GM18519 (cell line): ENCODE data around the gene SSH3.

Experiments used
- ATAC-seq: cut with Tn5 transposase; IDR thresholded peaks from one replicate; pipeline ENCODE4 v1.9.1; 2021; ENCODE audit warnings: mild to moderate bottlenecking, moderate library complexity; ENCODE audit not compliant: unreplicated experiment, low FRiP score

SSH3 gene

GRCh38 chr11:67289651-67290479 lies 13.5 kb upstream of the SSH3 start:
- ATAC-seq: no peak

GRCh38 chr11:67290801-67291200 lies 12.5 kb upstream of the SSH3 start:
- ATAC-seq: no peak

GRCh38 chr11:67291481-67292381 lies 11.6 kb upstream of the SSH3 start:
- no peak for ATAC-seq

GRCh38 chr11:67292671-67293070 lies 10.7 kb upstream of the SSH3 start:
- no peak for ATAC-seq

GRCh38 chr11:67293090-67293489 lies 10.2 kb upstream of the SSH3 start:
- no peak for ATAC-seq

DNA sequence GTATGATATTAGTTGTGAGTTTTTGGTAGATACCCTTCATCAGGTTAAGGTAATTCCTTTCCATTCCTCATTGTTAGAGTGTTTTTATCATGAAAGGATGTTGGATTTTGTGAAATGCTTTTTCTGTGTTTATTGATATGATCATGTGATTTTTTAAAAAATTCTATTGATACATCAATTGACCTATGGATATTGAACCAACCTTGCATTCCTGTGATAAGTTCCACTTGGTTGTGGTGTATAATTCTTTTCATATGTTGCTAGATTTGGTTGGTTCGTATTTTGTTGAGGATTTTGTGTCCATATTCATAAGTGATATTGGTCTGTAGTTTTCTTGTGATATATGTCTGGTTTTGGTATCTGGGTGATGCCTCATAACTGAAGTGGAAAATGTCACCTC lies 7.5 kb upstream of the SSH3 start:
- no peak for ATAC-seq

DNA sequence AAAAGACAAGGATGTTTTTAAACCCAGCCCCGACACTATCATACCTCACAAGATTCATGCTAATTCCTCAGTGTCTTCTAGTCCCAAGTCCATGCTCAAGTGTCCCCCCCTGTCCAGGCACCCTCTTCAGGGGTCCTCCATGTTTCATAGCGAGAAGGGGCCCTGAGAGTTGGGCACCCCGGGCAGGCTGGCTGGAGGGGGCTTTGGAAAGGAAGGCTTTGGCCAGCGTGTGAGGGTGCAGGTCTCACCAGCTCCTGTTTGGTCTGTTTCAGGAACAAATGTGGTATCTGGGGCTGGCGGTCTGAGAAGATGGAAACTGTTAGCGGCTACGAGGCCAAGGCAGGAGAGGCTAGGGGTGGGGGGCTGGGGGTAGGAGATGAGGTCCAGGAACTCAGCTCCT lies 4.5 kb upstream of the SSH3 start:
- no peak for ATAC-seq

DNA sequence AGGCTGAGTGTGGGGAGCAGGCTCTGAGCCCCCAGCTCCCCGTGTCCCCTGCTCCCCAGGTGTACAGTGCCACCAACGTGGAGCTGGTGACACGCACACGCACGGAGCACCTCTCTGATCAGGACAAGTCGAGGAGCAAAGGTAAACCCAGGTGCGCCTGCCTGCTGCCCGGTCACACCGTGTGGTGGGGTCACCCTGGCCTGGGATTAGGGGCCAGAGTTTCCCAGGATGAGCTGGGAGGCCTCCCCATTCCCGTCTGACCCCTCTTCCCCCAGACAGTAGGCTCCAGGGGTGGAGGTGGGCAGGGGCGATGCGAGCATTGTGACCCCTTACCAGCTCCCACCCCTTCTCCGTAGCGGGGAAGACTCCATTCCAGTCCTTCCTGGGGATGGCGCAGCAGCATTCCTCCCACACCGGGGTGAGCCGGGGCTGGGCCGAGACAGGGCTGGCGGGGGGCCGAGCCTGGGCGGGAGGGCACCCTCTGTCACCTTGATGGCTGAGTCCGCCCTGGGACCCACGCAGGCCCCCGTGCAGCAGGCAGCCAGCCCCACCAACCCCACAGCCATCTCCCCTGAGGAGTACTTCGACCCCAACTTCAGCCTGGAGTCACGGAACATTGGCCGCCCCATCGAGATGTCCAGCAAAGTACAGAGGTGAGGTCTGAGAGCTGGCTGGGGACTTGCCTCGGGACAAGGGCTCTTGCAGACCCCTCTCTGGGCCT lies 3.7 kb upstream of the SSH3 start:
- ATAC-seq: no peak

- no peak for ATAC-seq
These were observed 3.0 kb upstream of the SSH3 start for GRCh38 chr11:67300256-67300755.

- no peak for ATAC-seq
These were observed 2.5 kb upstream of the SSH3 start for GRCh38 chr11:67300756-67301312.

GRCh38 chr11:67301313-67301921 lies 1.9 kb upstream of the SSH3 start:
- ATAC-seq: no peak

- no peak for ATAC-seq
These were observed 1.3 kb upstream of the SSH3 start for GRCh38 chr11:67301951-67302516.

GRCh38 chr11:67302571-67303131 lies 679 bp upstream of the SSH3 start:
- ATAC-seq: no peak

- no peak for ATAC-seq
These were observed 593 bp downstream of the SSH3 start for GRCh38 chr11:67303835-67304411.

DNA sequence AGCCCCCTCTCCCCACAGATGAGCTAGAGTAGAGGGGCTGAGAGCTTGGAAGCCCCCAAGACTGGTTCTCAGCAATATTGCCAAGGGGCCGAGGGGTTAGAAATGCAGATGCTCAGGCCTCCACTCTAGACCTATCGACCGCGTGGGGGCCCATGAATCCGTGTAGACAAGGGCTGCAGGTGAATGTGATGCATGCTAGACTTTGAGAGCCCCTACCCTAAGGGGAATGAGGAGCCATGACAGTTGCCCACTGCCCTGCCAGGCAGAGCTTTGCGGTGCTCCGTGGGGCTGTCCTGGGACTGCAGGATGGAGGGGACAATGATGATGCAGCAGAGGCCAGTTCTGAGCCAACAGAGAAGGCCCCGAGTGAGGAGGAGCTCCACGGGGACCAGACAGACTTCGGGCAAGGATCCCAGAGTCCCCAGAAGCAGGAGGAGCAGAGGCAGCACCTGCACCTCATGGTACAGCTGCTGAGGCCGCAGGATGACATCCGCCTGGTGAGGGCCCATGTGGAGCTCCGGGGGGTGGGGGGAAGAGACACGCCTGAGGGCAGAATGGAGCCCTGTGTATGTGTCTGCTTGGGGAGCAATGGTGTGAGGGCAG lies 1.3 kb downstream of the SSH3 start:
- ATAC-seq: no peak

DNA sequence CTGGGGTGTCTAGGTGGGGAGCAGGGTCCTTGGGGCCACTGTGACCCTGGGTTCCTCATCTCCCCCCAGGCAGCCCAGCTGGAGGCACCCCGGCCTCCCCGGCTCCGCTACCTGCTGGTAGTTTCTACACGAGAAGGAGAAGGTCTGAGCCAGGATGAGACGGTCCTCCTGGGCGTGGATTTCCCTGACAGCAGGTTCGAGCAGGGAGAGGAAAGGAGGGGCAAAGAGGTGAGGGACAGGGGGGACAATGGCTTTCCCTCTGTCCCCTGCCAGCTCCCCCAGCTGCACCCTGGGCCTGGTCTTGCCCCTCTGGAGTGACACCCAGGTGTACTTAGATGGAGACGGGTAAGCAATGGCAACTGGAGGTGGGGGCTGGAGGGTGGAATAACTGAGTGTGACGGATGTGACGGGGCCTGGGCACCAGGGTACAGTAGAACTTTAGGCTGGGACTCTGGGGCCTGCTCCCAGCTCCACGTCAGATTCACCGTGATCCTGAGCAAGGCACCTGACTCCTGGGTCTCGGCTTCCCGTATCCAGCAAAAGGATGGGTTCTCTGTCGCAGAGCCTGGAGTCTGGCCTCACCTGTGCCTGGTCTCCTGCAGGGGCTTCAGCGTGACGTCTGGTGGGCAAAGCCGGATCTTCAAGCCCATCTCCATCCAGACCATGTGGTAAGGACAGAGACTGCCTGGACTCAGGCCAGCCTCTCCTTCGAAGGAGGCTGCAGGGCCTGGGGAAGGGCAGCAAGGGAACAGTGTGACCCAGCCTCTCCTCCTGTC lies 3.6 kb downstream of the SSH3 start:
- ATAC-seq: no peak

- no peak for ATAC-seq
These were observed 4.2 kb downstream of the SSH3 start for GRCh38 chr11:67307545-67308001.
